ENCODE results near the gene SECTM1. TPM values are rescaled to one million over a fixed set of nuclear protein-coding genes. Genes with fewer than 3 reads are reported as not detected.
A peak's percentile ranks its signal among the peaks of the same experiment; 100 is the strongest.

SECTM1 gene
- total RNA-seq, 1 experiment from 2014 or later = 61.7 TPM

- BruUV-seq (replicated peaks) = no TSS peak
- CTCF ChIA-PET = interaction anchor here (0.6 kb wide), 1 partner anchor 16 kb away, joined by 3 read pairs; no protein-coding TSS in a partner anchor
Measured at GRCh38 chr17:82356845-82357355, 23.3 kb upstream of the SECTM1 start.

GRCh38 chr17:82355770-82356427, 22.3 kb upstream of the SECTM1 start:
- no peaks in the 10 kb centered on the region for H3K27me3 ChIP-seq (ENCODE audit: low read length)
- ChIA-PET POLR2A (ENCODE audit: unreplicated experiment) (no interaction called here), CTCF (no interaction called here)
- H3K9me3 ChIP-seq (ENCODE audit: low read length) = no peaks in the 10 kb centered on the region
- no peaks in the 10 kb centered on the region for H3K79me2 ChIP-seq (ENCODE audit: low read length)
- BruUV-seq (replicated peaks) = no TSS peak
- no peak overlapping the region for H3K9ac ChIP-seq (ENCODE audit: low read length)
- ATAC-seq = peak; percentile 51
- H3K4me2 ChIP-seq (ENCODE audit: low read length) = no peak overlapping the region
- no peak overlapping the region for H3K4me3 ChIP-seq (ENCODE audit: low read length)
- H3K27ac ChIP-seq (ENCODE audit: low read length) = no peak overlapping the region
- TF ChIP-seq EZH2 (IDR thresholded peaks at IDR 0.05; ENCODE audit: low read length, unreplicated experiment) (no peak), CTCF (conservative IDR thresholded peaks at IDR 0.05; ENCODE audit: low read depth, low read length) (no peak), EZH2phosphoT487 (IDR thresholded peaks at IDR 0.05; ENCODE audit: borderline replicate concordance, low read length) (no peak)
- H4K20me1 ChIP-seq (ENCODE audit: low read length) = no peaks in the 10 kb centered on the region
- H3F3A ChIP-seq (ENCODE audit: low read length, unreplicated experiment) = no peaks in the 10 kb centered on the region
- H3K9me2 ChIP-seq (replicated peaks; ENCODE audit: low read length) = no peaks in the 10 kb centered on the region
- peaks cover 11% of the 10 kb centered on the region for H3K4me1 ChIP-seq (ENCODE audit: insufficient read depth, low read length)
- no peak overlapping the region for H2AFZ ChIP-seq (ENCODE audit: low read length)
- intact Hi-C loops (cut with micrococcal nuclease) = loop anchor here (10.0 kb wide), 2 partner anchors 99 to 169 kb away; partner anchors contain the start of genes CYBC1 and NARF
- DNase-seq = peak; percentile 60
- no peaks in the 10 kb centered on the region for H3K36me3 ChIP-seq (ENCODE audit: low read depth, low read length)

More at GRCh38 chr17:82356845-82357355, 23.3 kb upstream of the SECTM1 start:
- Histone ChIP-seq H3K27me3 (ENCODE audit: low read length) (no peaks in the 10 kb centered on the region), H3K9ac (ENCODE audit: low read length) (no peak overlapping the region), H3K4me2 (ENCODE audit: low read length) (no peak overlapping the region), H3F3A (ENCODE audit: low read length, unreplicated experiment) (no peaks in the 10 kb centered on the region), H3K36me3 (ENCODE audit: low read depth, low read length) (no peaks in the 10 kb centered on the region), H4K20me1 (ENCODE audit: low read length) (no peaks in the 10 kb centered on the region), H3K9me2 (replicated peaks; ENCODE audit: low read length) (no peaks in the 10 kb centered on the region), H3K27ac (ENCODE audit: low read length) (no peak overlapping the region), H3K4me3 (ENCODE audit: low read length) (no peak overlapping the region), H3K79me2 (ENCODE audit: low read length) (no peaks in the 10 kb centered on the region), H3K4me1 (ENCODE audit: insufficient read depth, low read length) (peaks cover 11% of the 10 kb centered on the region), H2AFZ (ENCODE audit: low read length) (no peak overlapping the region), H3K9me3 (ENCODE audit: low read length) (no peaks in the 10 kb centered on the region)
- TF ChIP-seq EZH2phosphoT487 (IDR thresholded peaks at IDR 0.05; ENCODE audit: borderline replicate concordance, low read length) (no peak), EZH2 (IDR thresholded peaks at IDR 0.05; ENCODE audit: low read length, unreplicated experiment) (no peak), CTCF (conservative IDR thresholded peaks at IDR 0.05; ENCODE audit: low read depth, low read length) (no peak)
- POLR2A ChIA-PET (ENCODE audit: unreplicated experiment) = no interaction called here
- no peak for ATAC-seq
- DNase-seq = no peak
- intact Hi-C loops (cut with micrococcal nuclease) = loop anchor here (10.0 kb wide), 2 partner anchors 98 to 168 kb away; partner anchors contain the start of genes CYBC1 and NARF

GRCh38 chr17:82354804-82355308, 21.3 kb upstream of the SECTM1 start:
- intact Hi-C loops (cut with micrococcal nuclease) = loop anchor here (5.0 to 10.0 kb wide), 4 partner anchors 57 to 197 kb away; partner anchors contain the start of genes CYBC1 and NARF
- H3K9ac ChIP-seq (ENCODE audit: low read length) = no peak overlapping the region
- no peaks in the 10 kb centered on the region for H3F3A ChIP-seq (ENCODE audit: low read length, unreplicated experiment)
- ATAC-seq = no peak
- no peak overlapping the region for H3K4me2 ChIP-seq (ENCODE audit: low read length)
- no peak for TF ChIP-seq EZH2phosphoT487 (IDR thresholded peaks at IDR 0.05; ENCODE audit: borderline replicate concordance, low read length)
- no peak for TF ChIP-seq EZH2 (IDR thresholded peaks at IDR 0.05; ENCODE audit: low read length, unreplicated experiment)
- TF ChIP-seq CTCF (conservative IDR thresholded peaks at IDR 0.05; ENCODE audit: low read depth, low read length) = no peak
- H2AFZ ChIP-seq (ENCODE audit: low read length) = no peak overlapping the region
- no peaks in the 10 kb centered on the region for H4K20me1 ChIP-seq (ENCODE audit: low read length)
- no peak for DNase-seq
- no peaks in the 10 kb centered on the region for H3K9me3 ChIP-seq (ENCODE audit: low read length)
- H3K27me3 ChIP-seq (ENCODE audit: low read length) = no peaks in the 10 kb centered on the region
- no peaks in the 10 kb centered on the region for H3K79me2 ChIP-seq (ENCODE audit: low read length)
- CTCF ChIA-PET = no interaction called here
- no peak overlapping the region for H3K27ac ChIP-seq (ENCODE audit: low read length)
- H3K4me3 ChIP-seq (ENCODE audit: low read length) = no peak overlapping the region
- no peaks in the 10 kb centered on the region for H3K36me3 ChIP-seq (ENCODE audit: low read depth, low read length)
- H3K4me1 ChIP-seq (ENCODE audit: insufficient read depth, low read length) = peaks cover 11% of the 10 kb centered on the region
- BruUV-seq (replicated peaks) = no TSS peak
- POLR2A ChIA-PET (ENCODE audit: unreplicated experiment) = no interaction called here
- no peaks in the 10 kb centered on the region for H3K9me2 ChIP-seq (replicated peaks; ENCODE audit: low read length)

All from PC-3 (cell line).